ENCODE results near the gene KIRREL3.

KIRREL3 gene

DNA sequence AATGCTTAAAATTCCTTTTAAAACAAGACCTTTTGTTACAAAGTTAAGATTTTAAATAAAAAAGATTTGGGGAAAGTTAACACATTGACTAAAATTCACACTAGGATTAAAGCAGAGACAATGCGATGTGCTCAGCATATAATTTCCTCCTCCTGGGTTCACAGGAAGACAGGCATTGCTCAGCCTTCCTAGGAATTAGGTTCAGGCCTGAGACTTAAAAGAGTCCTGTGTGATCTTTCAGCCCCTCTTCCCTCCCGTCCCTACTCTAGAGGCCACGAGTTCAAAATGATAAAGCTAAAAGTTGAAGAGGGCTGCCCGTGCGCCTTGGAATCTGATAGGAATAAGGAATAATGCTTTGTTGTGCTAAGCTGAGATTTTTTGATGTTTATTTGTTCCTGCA, 218.6 kb downstream of the KIRREL3 start:
- DNase-seq (ENCODE audit: low spot score): no peak

DNA sequence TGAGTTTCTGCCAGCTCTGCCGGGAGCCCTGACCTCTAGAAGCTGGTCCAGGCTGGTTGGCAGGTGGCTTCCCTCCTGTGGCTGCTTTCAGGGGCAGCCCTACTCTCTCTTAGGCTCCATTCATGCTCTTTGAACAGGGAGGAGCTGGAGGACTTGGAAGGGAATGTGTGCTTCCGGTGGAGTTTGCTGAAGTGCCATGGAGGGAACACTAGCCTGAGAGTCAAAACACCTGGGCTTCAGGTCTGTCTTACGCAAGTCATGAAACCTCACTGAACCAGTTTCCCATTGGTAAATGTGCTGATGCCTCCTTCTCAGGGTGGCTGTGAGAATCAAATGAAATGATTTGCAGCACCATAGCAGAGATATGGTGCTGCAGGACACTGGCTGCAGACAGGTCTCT, 224.5 kb downstream of the KIRREL3 start:
- no peak for DNase-seq (ENCODE audit: low spot score)

- no peak for DNase-seq (ENCODE audit: low spot score)
These were observed 228.3 kb downstream of the KIRREL3 start for GRCh38 chr11:126772267-126772666.

DNA sequence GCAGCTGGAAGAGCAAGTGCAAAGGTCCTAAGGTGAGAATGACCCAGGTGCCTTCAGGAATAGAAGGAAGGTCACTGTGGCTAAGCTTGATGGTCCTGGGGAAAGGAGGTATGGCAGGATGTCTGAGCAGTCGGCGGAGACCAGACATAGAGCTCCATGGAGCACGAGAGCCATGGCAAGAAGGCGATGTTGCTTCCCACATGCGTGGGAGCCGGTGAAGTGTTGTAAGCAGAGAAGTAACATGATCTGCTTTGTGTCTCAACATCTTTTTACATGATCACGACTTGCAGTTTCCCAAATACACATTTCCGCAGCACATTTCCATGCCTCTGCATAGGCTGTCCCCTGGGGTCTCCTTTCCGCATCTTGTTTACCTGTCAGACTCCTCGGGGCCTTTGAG, 231.9 kb downstream of the KIRREL3 start:
- DNase-seq (ENCODE audit: low spot score): no peak

- no peak for DNase-seq (ENCODE audit: low spot score)
These were observed 234.1 kb downstream of the KIRREL3 start for GRCh38 chr11:126766440-126766839.

DNA sequence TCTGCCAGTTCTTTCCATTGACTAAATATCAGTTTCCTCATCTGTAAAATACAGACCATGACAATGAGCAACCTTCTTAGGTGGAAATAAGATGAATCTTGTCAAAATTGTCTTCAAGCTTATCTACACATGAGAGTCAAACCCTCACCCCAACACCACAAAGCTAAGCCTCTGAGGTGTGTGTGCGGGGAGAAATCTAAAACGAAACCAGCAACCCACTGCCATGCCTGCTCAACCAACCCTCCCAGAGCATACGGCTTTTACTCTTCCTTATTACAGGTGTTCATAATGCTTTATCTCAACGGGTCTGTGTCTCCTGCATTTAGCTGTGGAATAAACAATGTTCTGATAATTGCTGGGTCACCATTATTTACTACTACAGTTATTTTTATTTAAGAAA, 235.4 kb downstream of the KIRREL3 start:
- no peak for DNase-seq (ENCODE audit: low spot score)

DNA sequence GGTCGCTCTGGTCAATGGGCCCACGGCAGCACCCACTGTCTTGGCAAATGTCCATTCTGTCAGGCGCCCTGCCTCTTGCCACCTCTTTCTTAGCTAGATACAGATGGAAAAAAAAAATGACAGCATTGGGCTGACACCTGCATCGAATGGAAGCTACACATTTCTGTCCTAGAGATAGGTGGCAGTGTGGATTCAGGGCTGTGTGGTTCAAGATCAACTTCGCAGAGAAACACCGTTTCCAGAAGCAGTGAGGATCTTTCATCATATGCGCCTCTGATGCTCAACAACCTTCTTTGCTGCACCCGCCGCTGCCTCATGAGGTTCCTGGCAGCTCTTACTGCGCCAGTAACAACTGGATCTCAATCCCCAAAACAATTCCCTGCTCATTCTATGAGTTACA, 236.3 kb downstream of the KIRREL3 start:
- no peak for DNase-seq (ENCODE audit: low spot score)

DNA sequence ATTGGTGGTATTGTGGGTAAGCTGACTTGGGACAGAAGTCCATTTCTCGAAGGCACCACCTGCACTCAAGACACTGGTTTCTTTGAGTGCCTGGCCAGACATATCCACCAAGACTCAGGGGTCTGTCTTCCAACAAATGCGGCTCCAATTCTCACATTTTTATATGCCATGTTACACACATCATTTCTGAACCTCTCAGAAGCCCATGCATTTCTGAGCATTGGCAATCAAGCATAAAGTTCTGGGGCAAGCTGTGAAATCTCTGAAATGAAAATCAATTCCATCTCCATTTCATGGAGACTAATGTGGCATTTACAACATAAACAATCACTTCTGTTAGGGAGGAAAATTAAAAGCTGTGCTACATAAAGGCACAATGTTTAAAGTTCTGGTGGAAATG, 243.7 kb downstream of the KIRREL3 start:
- no peak for DNase-seq (ENCODE audit: low spot score)

DNA sequence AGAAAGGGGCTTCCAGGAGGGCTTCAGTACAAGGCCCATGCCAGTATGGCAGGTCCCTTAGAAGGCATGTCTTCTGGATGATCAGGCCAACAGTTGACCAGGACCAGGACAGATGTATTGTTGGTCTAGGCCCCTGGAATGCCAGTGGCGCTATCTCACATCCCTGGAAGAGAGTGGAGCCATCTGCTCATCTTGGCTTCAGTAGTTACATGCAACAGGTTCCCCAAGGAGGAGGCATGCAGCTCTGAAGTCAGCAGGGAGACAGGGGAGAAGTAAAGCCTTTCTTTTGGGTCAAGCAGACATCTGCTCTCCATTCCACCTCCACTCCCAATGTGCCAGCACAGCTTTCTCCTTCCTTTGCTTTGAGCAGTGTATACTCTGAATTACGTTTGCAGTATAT, 244.1 kb downstream of the KIRREL3 start:
- no peak for DNase-seq (ENCODE audit: low spot score)

GRCh38 chr11:126755526-126755925, 245.0 kb downstream of the KIRREL3 start:
- no peak for DNase-seq (ENCODE audit: low spot score)

- DNase-seq (ENCODE audit: low spot score): no peak
These were observed 245.8 kb downstream of the KIRREL3 start for GRCh38 chr11:126754591-126755426.

DNA sequence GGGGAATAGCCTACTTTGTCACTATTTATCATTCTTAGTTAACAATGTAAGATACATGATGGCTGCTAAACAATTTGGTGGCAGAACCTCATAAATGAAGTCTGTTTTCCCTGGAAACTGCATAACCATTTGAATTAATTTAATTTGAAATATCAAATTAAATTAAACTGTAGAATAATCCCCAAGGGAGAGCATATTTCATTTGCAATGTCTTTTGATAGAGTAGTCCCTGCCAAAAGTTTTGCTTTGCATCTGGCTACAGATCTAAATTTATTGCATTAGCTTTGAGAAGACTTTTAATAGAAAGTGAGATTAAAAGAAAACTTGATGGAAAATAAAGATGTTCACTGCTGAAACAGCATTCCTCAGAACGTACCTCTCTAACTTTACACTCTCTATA, 246.6 kb downstream of the KIRREL3 start:
- DNase-seq (ENCODE audit: low spot score): no peak

DNA sequence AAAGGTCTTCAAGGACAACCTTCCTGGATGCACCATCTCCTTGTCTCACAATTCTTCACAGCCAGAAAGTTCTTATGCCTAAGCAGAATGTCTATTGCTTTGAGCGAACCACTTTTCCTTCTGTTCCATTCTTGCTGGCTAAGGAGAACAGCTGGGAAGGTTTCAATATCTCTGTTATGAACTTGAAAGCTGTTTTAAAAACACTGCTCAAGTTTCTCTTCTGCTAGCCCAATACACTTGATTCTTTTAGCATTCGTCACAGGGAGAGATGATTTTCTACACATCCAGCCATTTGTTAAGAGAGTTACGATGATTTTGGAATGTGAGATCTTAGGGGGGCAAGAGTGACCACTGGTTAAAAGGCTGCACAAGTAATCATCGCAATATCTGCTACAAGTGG, 249.3 kb downstream of the KIRREL3 start:
- DNase-seq (ENCODE audit: low spot score): no peak

DNA sequence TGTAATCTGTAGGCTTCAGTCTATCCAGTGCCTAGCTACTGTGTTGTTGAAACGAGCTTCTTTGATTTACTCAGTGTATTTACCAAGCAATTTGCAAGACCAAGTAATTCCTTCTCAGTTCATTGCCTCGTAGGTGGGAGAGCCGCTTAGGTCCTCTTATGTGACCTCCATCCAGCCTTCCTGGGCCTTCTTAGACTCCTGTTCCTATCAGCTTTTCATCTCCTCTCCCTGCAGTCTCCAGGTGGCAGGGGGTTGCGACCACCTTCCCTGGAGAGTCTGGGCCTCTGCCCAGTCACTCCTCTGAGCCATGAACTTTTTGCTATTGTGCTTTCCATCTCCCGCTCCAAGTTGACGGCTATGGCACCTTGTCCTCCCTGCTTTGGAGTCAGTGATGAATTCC, 251.8 kb downstream of the KIRREL3 start:
- DNase-seq (ENCODE audit: low spot score): no peak

DNA sequence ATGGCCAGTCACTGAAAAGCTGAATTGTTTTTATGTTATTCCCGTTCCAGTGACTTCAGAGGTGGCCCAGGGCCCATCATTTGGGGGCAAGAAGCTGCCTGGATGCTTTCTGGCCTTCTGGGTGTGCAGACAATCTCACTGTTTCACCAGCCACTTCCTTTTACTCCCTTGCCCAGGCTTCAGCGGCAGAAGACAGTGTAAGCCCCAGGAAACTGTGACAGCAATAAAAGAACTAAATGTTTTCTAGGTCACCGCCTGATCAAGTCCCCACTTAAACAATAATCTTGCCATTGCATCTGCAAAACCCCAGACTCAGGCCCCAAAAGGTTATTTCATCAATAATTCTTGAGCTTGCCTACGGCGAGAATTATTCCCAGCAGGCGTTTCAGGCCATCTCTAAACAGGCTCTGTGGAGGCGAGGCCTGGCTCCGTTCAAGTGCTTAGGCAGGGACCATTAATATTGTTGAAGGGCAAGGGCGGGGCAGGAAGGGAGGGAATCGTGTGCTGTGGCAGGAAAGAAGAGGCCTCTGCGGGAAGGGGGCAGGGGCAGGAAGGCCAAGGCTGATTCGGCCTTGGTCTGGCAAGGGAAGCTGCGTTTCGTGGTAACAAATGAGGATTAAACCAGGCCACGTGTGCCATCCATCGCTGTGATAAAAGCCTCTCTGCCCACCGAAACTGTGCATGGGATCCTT, 252.3 kb downstream of the KIRREL3 start:
- no peak for DNase-seq (ENCODE audit: low spot score)

- no peak for DNase-seq (ENCODE audit: low spot score)
These were observed 253.3 kb downstream of the KIRREL3 start for GRCh38 chr11:126747315-126747714.

- no peak for DNase-seq (ENCODE audit: low spot score)
These were observed 254.1 kb downstream of the KIRREL3 start for GRCh38 chr11:126746443-126746842.

- no peak for DNase-seq (ENCODE audit: low spot score)
These were observed 255.9 kb downstream of the KIRREL3 start for GRCh38 chr11:126744699-126745098.

DNA sequence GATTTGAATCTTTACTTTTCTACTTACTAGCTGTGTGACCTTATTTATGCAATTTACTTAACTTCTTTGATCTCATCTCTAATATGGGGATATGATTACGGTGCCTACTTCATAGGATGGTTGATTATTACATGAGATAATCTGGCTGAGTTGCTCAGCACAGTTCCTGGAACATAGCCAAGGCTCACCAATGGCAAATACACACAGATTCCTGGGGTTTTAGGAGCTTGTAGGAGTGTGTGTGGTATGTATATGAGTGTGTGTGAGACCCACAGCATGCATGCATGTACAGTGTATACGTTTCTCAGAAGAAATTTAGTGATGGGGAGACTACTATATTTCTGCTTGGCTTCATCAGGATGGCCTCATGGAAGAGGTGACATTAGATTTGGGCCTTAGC, 256.9 kb downstream of the KIRREL3 start:
- DNase-seq (ENCODE audit: low spot score): no peak

- DNase-seq (ENCODE audit: low spot score): no peak
These were observed 258.0 kb downstream of the KIRREL3 start for GRCh38 chr11:126742582-126742981.

DNA sequence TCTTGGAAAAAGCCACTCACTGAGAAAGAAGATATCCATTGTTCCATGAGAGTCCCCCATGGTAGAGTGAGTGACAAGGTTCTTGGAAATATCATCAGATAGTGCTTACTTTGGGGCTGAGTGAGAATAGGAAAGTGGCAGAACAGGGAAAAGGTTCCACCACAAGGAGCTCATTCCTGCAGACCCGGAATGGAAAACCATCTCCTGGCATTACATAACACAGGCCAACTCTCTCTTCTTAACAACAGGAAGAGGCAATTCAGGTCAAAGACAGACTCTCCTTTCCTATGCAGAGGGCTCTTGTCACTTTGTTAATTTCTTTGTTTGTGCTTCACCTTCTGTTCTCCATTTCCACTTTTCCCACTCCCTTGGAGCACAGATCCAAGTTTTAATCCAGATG, 259.7 kb downstream of the KIRREL3 start:
- DNase-seq (ENCODE audit: low spot score): no peak

- DNase-seq (ENCODE audit: low spot score): no peak
These were observed 260.9 kb downstream of the KIRREL3 start for GRCh38 chr11:126739499-126740145.
